Measurements from ENCODE around the gene MICU2. TPM values are rescaled to one million over a fixed set of nuclear protein-coding genes. Genes with fewer than 3 reads are reported as not detected.

Gene MICU2
- total RNA-seq, 1 experiment from 2014 or later, result 24.2 TPM

GRCh38 chr13:21578748-21579147, 25.2 kb downstream of the MICU2 start:
- ATAC-seq (no peak), DNase-seq (ENCODE audit: low read depth, low spot score) (no peak)
- H3K9me3 ChIP-seq (ENCODE audit: control insufficient read depth, insufficient read depth, low read depth, low read length), result peaks cover 2% of the 10 kb centered on the region; the same call in 1 of the 2 replicates
- H3K4me1 ChIP-seq (ENCODE audit: control insufficient read depth, insufficient read depth, low read length), result no peaks in the 10 kb centered on the region
- H3K27ac ChIP-seq (ENCODE audit: low read length), result no peak overlapping the region
- in situ Hi-C loops (cut with HindIII; ENCODE audit: low pct_unique_long_range_greater_than_20kb, low sequenced_read_pairs), result no loop called here
- ChIA-PET CTCF (no interaction called here), POLR2A (no interaction called here)
- no peaks in the 10 kb centered on the region for H3K27me3 ChIP-seq (ENCODE audit: control insufficient read depth, insufficient read depth, low read length)
- intact Hi-C loops (cut with micrococcal nuclease; ENCODE audit: unreplicated experiment), result no loop called here
- no peaks in the 10 kb centered on the region for H3K36me3 ChIP-seq (ENCODE audit: control insufficient read depth, insufficient read depth, low read length)
- TF ChIP-seq SIN3A (IDR thresholded peaks at IDR 0.05; ENCODE audit: borderline replicate concordance, insufficient read depth, low read depth, low read length) (no peak), CTCF (IDR thresholded peaks at IDR 0.05) (no peak), POLR2AphosphoS5 (IDR thresholded peaks at IDR 0.05; ENCODE audit: low read depth, low read length) (no peak)
- BruUV-seq (replicated peaks), result no TSS peak
- no peak overlapping the region for H3K4me3 ChIP-seq (ENCODE audit: low read depth in 2 of 2, low read length in 2 of 2)

GRCh38 chr13:21576426-21576825, 27.5 kb downstream of the MICU2 start:
- ChIA-PET POLR2A (no interaction called here), CTCF (no interaction called here)
- no TSS peak for BruUV-seq (replicated peaks)
- no peak overlapping the region for H3K27ac ChIP-seq (ENCODE audit: low read length)
- in situ Hi-C loops (cut with HindIII; ENCODE audit: low pct_unique_long_range_greater_than_20kb, low sequenced_read_pairs), result no loop called here
- TF ChIP-seq, protein P1, sequence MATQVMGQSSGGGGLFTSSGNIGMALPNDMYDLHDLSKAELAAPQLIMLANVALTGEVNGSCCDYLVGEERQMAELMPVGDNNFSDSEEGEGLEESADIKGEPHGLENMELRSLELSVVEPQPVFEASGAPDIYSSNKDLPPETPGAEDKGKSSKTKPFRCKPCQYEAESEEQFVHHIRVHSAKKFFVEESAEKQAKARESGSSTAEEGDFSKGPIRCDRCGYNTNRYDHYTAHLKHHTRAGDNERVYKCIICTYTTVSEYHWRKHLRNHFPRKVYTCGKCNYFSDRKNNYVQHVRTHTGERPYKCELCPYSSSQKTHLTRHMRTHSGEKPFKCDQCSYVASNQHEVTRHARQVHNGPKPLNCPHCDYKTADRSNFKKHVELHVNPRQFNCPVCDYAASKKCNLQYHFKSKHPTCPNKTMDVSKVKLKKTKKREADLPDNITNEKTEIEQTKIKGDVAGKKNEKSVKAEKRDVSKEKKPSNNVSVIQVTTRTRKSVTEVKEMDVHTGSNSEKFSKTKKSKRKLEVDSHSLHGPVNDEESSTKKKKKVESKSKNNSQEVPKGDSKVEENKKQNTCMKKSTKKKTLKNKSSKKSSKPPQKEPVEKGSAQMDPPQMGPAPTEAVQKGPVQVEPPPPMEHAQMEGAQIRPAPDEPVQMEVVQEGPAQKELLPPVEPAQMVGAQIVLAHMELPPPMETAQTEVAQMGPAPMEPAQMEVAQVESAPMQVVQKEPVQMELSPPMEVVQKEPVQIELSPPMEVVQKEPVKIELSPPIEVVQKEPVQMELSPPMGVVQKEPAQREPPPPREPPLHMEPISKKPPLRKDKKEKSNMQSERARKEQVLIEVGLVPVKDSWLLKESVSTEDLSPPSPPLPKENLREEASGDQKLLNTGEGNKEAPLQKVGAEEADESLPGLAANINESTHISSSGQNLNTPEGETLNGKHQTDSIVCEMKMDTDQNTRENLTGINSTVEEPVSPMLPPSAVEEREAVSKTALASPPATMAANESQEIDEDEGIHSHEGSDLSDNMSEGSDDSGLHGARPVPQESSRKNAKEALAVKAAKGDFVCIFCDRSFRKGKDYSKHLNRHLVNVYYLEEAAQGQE (IDR thresholded peaks at IDR 0.05; ENCODE audit: insufficient read depth in 1 of 2, low read depth in 2 of 2, low read length in 1 of 2), result no peak
- TF ChIP-seq TCF7L2 (IDR thresholded peaks at IDR 0.05; ENCODE audit: low read depth, low read length) (no peak), POLR2AphosphoS5 (IDR thresholded peaks at IDR 0.05; ENCODE audit: low read depth, low read length) (no peak), SIN3A (IDR thresholded peaks at IDR 0.05; ENCODE audit: borderline replicate concordance, insufficient read depth, low read depth, low read length) (no peak), CTCF (IDR thresholded peaks at IDR 0.05) (no peak)
- no peaks in the 10 kb centered on the region for H3K36me3 ChIP-seq (ENCODE audit: control insufficient read depth, insufficient read depth, low read length)
- H3K4me3 ChIP-seq (ENCODE audit: low read depth in 2 of 2, low read length in 2 of 2), result no peak overlapping the region
- H3K27me3 ChIP-seq (ENCODE audit: control insufficient read depth, insufficient read depth, low read length), result no peaks in the 10 kb centered on the region
- no peaks in the 10 kb centered on the region for H3K9me3 ChIP-seq (ENCODE audit: control insufficient read depth, insufficient read depth, low read depth, low read length)
- DNase-seq (ENCODE audit: low read depth, low spot score), result no peak
- no peak for ATAC-seq
- intact Hi-C loops (cut with micrococcal nuclease; ENCODE audit: unreplicated experiment), result no loop called here
- no peaks in the 10 kb centered on the region for H3K4me1 ChIP-seq (ENCODE audit: control insufficient read depth, insufficient read depth, low read length)
